MCF 10A (cell line): ENCODE measurements around the gene LEPR. TPM values are rescaled to one million over a fixed set of nuclear protein-coding genes. Genes with fewer than 3 reads are reported as not detected.
A peak's percentile ranks its signal among the peaks of the same experiment; 100 is the strongest.

Experiments
- Bru-seq: library from RNA; stranded (reverse); fragments of 400-500 nt; gene quantifications from one replicate; lab custom pipeline; 2021; lab: Mats Ljungman, UMichigan
- BruChase-seq, 2 experiments: library from RNA; stranded (reverse); fragments of 400-500 nt; gene quantifications; one replicate each; lab custom pipeline; 2021; lab: Mats Ljungman, UMichigan
- BruUV-seq: library from RNA; stranded (reverse); fragments of 400-500 nt; replicated peaks from 2 replicates; lab custom pipeline; 2021; lab: Mats Ljungman, UMichigan
- CTCF ChIA-PET: fragments of 300-600 bp; sonication (Branson Sonifier 250); formaldehyde crosslinking; extraction: SDS; loops from one replicate; lab custom pipeline; 2021; ENCODE audit warnings: antibody characterized with exemption, inconsistent platforms; lab: Yijun Ruan, JAX
- POLR2A ChIA-PET: fragments of 300-600, 350-650 bp; sonication (Branson Sonifier 250); formaldehyde crosslinking; extraction: SDS; loops from one replicate; lab custom pipeline; 2020; ENCODE audit warnings: antibody characterized with exemption, inconsistent platforms; lab: Yijun Ruan, JAX
- DNase-seq: peaks from one replicate; pipeline ENCODE4 v3.0.0-alpha.2; 2018; ENCODE audit not compliant: unreplicated experiment
- H3K27ac Mint-ChIP-seq: one replicate; pipeline ENCODE4 v1.8.0; 2022; ENCODE audit warnings: mild to moderate bottlenecking, low read depth, mixed read lengths; ENCODE audit not compliant: unreplicated experiment
- H3K27me3 Mint-ChIP-seq: one replicate; pipeline ENCODE4 v1.8.0; 2022; ENCODE audit warnings: mixed read lengths; ENCODE audit not compliant: insufficient read depth, unreplicated experiment
- H3K36me3 Mint-ChIP-seq: one replicate; pipeline ENCODE4 v1.8.0; 2022; ENCODE audit warnings: mild to moderate bottlenecking, moderate library complexity, mixed read lengths; ENCODE audit not compliant: insufficient read depth, unreplicated experiment
- H3K4me1 Mint-ChIP-seq: one replicate; pipeline ENCODE4 v1.8.0; 2022; ENCODE audit warnings: mixed read lengths; ENCODE audit not compliant: insufficient read depth, unreplicated experiment
- H3K4me3 Mint-ChIP-seq: one replicate; pipeline ENCODE4 v1.8.0; 2022; ENCODE audit warnings: mild to moderate bottlenecking, moderate library complexity, mixed read lengths; ENCODE audit not compliant: unreplicated experiment
- H3K9me3 Mint-ChIP-seq: one replicate; pipeline ENCODE4 v1.8.0; 2022; ENCODE audit warnings: mixed read lengths; ENCODE audit not compliant: unreplicated experiment
- intact Hi-C: fragments of 100-400 bp; cut with micrococcal nuclease; formaldehyde crosslinking; loops from 2 replicates; pipeline ENCODE4 v1.14.1; 2022
- long read RNA-seq: library from polyadenylated mRNA; stranded (forward); transcript quantifications from one replicate; pipeline ENCODE4 v2.0.0, GENCODE V29; 2022
- total RNA-seq: library from RNA; stranded (reverse); gene quantifications from 2 replicates; pipeline ENCODE4 v1.2.3, GENCODE V29; 2022
- TF ChIP-seq, protein P1 (sequence below): fragments of 200-600 bp; IDR thresholded peaks from one replicate; pipeline ENCODE4 v1.8.0; 2022; ENCODE audit warnings: antibody characterized with exemption, mild to moderate bottlenecking; ENCODE audit not compliant: unreplicated experiment

Gene LEPR, protein sequence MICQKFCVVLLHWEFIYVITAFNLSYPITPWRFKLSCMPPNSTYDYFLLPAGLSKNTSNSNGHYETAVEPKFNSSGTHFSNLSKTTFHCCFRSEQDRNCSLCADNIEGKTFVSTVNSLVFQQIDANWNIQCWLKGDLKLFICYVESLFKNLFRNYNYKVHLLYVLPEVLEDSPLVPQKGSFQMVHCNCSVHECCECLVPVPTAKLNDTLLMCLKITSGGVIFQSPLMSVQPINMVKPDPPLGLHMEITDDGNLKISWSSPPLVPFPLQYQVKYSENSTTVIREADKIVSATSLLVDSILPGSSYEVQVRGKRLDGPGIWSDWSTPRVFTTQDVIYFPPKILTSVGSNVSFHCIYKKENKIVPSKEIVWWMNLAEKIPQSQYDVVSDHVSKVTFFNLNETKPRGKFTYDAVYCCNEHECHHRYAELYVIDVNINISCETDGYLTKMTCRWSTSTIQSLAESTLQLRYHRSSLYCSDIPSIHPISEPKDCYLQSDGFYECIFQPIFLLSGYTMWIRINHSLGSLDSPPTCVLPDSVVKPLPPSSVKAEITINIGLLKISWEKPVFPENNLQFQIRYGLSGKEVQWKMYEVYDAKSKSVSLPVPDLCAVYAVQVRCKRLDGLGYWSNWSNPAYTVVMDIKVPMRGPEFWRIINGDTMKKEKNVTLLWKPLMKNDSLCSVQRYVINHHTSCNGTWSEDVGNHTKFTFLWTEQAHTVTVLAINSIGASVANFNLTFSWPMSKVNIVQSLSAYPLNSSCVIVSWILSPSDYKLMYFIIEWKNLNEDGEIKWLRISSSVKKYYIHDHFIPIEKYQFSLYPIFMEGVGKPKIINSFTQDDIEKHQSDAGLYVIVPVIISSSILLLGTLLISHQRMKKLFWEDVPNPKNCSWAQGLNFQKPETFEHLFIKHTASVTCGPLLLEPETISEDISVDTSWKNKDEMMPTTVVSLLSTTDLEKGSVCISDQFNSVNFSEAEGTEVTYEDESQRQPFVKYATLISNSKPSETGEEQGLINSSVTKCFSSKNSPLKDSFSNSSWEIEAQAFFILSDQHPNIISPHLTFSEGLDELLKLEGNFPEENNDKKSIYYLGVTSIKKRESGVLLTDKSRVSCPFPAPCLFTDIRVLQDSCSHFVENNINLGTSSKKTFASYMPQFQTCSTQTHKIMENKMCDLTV
- total RNA-seq (12.2 and 16.6 TPM in 2 replicates), Bru-seq, nascent RNA (percentile 72 among the genes with signal in this experiment), BruChase-seq, experiment 1, labeled RNA remaining after a 6-hour chase (percentile 87 among the genes with signal in this experiment), BruChase-seq, experiment 2, labeled RNA remaining after a 2-hour chase (percentile 91 among the genes with signal in this experiment)
- long read RNA-seq, full-length matches to known transcripts, result 16 of 66 reads
- long read RNA-seq, partial matches to known transcripts, result 11 of 66 reads
- long read RNA-seq, other reads (novel, unspliced or antisense), result 39 of 66 reads

DNA sequence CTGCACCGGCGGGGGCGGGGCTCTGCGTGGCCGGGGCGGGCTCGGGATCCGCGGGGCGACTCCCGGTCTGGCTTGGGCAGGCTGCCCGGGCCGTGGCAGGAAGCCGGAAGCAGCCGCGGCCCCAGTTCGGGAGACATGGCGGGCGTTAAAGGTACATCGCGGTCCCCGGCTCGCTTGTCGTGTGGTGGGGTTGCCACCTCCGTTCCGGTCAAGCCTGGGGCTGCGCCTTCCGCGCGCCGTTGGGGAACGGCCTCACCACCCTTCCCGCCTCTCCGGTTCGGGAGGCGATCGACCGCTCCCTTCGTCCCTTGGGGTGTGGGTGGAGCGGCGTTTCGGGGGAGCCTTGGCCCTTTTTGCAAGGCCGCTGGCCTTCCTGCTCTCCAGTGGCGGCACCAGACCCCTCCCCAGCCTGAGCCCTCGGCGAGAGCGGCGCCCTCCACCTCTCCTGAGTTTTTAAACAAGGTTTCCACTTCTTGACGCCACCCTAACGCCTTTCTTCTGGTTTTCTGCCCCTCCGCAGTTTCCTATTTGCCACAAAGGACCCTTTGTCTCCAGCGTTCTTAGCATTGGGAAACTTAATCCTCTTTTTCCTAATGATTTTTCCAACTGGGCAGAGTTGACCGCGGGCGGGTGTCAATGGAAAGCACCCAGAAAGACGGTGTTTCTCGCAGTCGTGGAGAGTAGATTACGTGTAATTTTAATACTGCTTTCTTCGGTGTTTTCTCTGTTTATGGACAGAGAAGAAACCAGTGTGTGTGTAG is at the start of gene LEPR, which contains the start of gene LEPROT:
Gene LEPR, plus strand, starts transcription at position 79 of the 761 bp plus-strand sequence. CDS start 144,898 bp downstream, outside the sequence.
Gene LEPROT, plus strand, starts transcription at position 79 of the 761 bp plus-strand sequence. Its CDS starts 57 bp downstream, at position 136.
- no peak within 1 kb of the TSS for H3K4me3 Mint-ChIP-seq
- CTCF ChIA-PET, result interaction anchor here (0.7 to 2.2 kb wide), 3 partner anchors 8 to 208 kb away, joined by 4 to 8 read pairs (median 8); no protein-coding TSS in a partner anchor
- TF ChIP-seq, protein P1, sequence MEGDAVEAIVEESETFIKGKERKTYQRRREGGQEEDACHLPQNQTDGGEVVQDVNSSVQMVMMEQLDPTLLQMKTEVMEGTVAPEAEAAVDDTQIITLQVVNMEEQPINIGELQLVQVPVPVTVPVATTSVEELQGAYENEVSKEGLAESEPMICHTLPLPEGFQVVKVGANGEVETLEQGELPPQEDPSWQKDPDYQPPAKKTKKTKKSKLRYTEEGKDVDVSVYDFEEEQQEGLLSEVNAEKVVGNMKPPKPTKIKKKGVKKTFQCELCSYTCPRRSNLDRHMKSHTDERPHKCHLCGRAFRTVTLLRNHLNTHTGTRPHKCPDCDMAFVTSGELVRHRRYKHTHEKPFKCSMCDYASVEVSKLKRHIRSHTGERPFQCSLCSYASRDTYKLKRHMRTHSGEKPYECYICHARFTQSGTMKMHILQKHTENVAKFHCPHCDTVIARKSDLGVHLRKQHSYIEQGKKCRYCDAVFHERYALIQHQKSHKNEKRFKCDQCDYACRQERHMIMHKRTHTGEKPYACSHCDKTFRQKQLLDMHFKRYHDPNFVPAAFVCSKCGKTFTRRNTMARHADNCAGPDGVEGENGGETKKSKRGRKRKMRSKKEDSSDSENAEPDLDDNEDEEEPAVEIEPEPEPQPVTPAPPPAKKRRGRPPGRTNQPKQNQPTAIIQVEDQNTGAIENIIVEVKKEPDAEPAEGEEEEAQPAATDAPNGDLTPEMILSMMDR, result no peak
- no peak for DNase-seq
- intact Hi-C loops, result loop anchor here (1.0 to 10.0 kb wide), 6 partner anchors 77 to 1514 kb away; partner anchors contain the start of gene DNAJC6
- POLR2A ChIA-PET, result interaction anchor here (0.6 to 8.2 kb wide), 23 partner anchors 9 to 660 kb away, joined by 3 to 144 read pairs (median 4); partner anchors contain the start of gene DNAJC6
- no peaks in the 10 kb centered on the region for H3K27me3 Mint-ChIP-seq
- H3K27ac Mint-ChIP-seq, result no peak within 1 kb of the TSS
- H3K36me3 Mint-ChIP-seq, result peaks cover 11% of the 10 kb centered on the region
- H3K4me1 Mint-ChIP-seq, result peaks cover 36% of the 10 kb centered on the region
- BruUV-seq, result no TSS peak
- no peaks in the 10 kb centered on the region for H3K9me3 Mint-ChIP-seq

GRCh38 chr1:65371544-65371943 is 48.9 kb upstream of the LEPR start:
- intact Hi-C loops, result no loop called here
- TF ChIP-seq, protein P1, result no peak
- peaks cover 10% of the 10 kb centered on the region for H3K4me1 Mint-ChIP-seq
- peak; percentile 17 for DNase-seq
- no peak overlapping the region for H3K27ac Mint-ChIP-seq
- H3K36me3 Mint-ChIP-seq, result no peaks in the 10 kb centered on the region
- no peak overlapping the region for H3K4me3 Mint-ChIP-seq
- no peaks in the 10 kb centered on the region for H3K27me3 Mint-ChIP-seq
- no TSS peak for BruUV-seq
- POLR2A ChIA-PET, result interaction anchor here (0.8 to 1.4 kb wide), 3 partner anchors 14 to 32 kb away, joined by 3 read pairs; no protein-coding TSS in a partner anchor
- no peaks in the 10 kb centered on the region for H3K9me3 Mint-ChIP-seq
- CTCF ChIA-PET, result interaction anchor here (0.6 to 1.9 kb wide), 3 partner anchors 46 to 1120 kb away, joined by 3 to 6 read pairs (median 4); no protein-coding TSS in a partner anchor

- BruUV-seq, result no TSS peak
- intact Hi-C loops, result no loop called here
- ChIA-PET CTCF (interaction anchor here (0.6 kb wide), 1 partner anchor 117 kb away, joined by 3 read pairs; no protein-coding TSS in a partner anchor), POLR2A (interaction anchor here (1.4 to 1.6 kb wide), 2 partner anchors 9 to 13 kb away, joined by 3 to 8 read pairs; no protein-coding TSS in a partner anchor)
- peaks cover 10% of the 10 kb centered on the region for H3K4me1 Mint-ChIP-seq
- no peak overlapping the region for H3K4me3 Mint-ChIP-seq
- H3K9me3 Mint-ChIP-seq, result no peaks in the 10 kb centered on the region
- H3K27me3 Mint-ChIP-seq, result no peaks in the 10 kb centered on the region
- DNase-seq, result no peak
- no peak overlapping the region for H3K27ac Mint-ChIP-seq
- H3K36me3 Mint-ChIP-seq, result no peaks in the 10 kb centered on the region
- TF ChIP-seq, protein P1, result no peak
These were observed 47.9 kb upstream of the LEPR start for GRCh38 chr1:65372557-65372956.
